GM21825 (cell line): ENCODE results near the gene PPARG.
"Not testable (repeated sequence)": the region's sequence is repeated elsewhere in the genome, so short reads cannot be mapped to it uniquely, and the experiment has no call there.

Source experiments
- ATAC-seq: cut with Tn5 transposase; IDR thresholded peaks from one replicate; pipeline ENCODE4 v1.9.1; 2021; ENCODE audit warnings: mild to moderate bottlenecking, moderate library complexity; ENCODE audit not compliant: unreplicated experiment

PPARG gene

GRCh38 chr3:12454816-12455121, 165.9 kb downstream of the PPARG start:
- ATAC-seq, result no peak

- ATAC-seq, result no peak
Observed at GRCh38 chr3:12455740-12456139, 166.9 kb downstream of the PPARG start.

DNA sequence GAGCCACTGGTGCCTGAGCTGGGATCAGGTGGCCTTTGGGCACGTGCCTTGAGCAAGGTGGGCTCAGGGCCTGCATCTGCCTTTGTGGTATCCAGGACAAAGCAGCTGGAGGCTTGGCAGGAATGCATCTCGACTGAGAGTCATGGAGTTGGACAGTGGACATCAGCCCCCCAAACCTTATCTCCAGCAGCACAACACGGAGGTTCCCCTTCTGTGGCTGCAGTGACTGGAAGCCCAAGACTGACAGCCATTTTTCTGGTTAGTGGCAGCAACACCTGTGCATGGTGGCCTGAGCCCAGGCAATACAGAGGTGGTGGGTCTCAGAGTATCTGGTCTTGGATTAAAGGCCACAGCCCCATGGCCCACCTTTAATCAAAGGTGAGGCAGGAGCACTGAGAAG, 167.6 kb downstream of the PPARG start:
- ATAC-seq, result no peak

- ATAC-seq, result not testable (repeated sequence)
Observed at GRCh38 chr3:12457380-12457779, 168.5 kb downstream of the PPARG start.

- no peak for ATAC-seq
Observed at GRCh38 chr3:12458901-12459300, 170.0 kb downstream of the PPARG start.

DNA sequence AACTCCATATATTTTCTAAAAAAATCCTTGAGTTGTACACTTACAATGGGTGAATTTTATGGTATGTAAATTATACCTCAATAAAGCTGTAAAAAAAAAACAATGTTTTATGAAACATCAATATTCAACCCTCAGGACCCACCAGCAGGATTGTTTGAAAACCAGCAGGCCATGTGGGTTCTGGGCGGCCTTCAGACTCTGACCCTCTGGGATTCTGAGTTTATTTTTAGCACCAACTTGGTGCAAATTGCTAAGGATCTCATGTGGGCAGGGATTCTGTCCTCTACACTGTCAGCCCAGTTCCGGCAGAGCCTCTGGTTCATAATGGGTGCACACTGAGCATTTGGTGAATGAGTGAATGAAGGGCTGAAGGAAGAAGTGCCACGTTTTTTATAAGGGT, 171.3 kb downstream of the PPARG start:
- ATAC-seq, result no peak

- no peak for ATAC-seq
Observed at GRCh38 chr3:12461097-12461649, 172.3 kb downstream of the PPARG start.

DNA sequence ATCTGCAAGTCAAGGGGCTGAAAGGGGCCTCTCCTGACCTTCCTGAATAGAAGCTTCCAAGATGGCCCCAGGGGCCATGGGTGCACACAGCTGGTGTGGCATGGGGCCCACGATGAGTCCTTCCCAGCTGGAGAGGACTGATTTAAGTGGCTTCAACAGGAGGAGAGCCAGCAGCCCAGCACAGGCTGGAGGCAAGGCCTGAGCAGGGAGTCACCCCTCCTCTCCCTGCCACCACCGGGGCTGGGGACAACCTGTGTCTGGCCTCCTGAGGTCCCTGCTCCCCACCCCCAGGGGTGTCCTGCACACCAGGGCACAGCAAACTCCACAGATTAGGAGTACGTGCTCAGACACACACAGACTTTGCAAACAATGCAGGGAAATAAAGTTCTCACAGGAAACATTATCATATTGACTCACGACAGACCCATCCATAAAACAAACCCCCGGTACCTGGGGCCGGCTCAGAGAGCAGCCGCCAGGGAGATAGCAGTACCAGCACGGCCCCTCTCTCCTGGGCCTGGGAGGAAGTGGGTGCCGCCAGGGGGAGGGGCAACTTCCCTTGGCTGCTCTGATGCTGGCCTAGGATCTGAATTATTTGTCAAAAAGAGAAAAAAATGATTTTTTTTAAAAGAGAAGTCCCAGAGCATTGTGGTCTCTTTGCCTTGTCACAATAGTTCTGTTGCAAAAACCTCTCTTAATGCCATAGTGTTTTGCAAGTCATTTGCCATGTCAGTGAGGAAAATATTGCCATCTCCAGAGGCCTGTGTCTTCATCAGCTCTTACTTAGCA, 173.5 kb downstream of the PPARG start:
- ATAC-seq, result no peak

- no peak for ATAC-seq
Observed at GRCh38 chr3:12463686-12464085, 174.8 kb downstream of the PPARG start.

DNA sequence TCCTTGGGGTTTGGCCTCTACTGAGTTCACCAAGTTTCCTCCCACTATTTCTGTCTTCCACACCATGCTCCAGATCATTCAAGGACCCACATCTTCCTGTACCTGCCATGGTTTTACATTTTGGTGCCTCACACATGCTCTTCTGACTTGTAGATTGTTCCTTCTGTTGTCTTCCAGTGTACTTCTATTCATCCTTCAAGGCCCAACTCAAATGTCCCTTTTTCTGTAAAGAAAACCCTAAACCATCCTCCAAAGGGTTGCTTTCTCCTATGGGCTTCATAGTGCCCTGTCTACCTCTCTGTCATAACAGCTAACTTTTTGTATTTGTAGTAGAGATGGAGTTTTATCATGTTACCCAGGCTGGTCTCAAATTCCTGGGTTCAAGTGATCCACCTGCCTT, 175.3 kb downstream of the PPARG start:
- ATAC-seq, result no peak

- ATAC-seq, result no peak
Observed at GRCh38 chr3:12465151-12465835, 176.4 kb downstream of the PPARG start.

DNA sequence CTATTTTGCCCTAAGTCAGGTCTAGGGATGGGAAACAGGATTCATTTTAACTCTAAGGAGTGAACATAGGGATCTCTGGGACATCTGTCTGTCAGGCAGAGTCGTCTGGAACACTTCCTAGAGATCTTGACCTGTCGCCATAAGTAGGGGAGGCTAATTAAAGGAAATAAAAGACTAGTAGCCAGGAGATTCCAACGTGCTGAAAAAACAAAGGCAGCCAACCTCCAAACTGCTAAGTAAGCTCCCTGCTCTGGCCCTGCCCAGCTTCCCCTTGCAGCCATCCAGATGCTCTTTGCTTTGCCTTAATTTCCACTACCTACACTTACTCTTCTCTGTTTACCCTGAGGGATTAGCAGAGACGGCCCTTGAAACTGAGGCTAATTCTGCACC, 177.0 kb downstream of the PPARG start:
- no peak for ATAC-seq

GRCh38 chr3:12467746-12468145, 178.9 kb downstream of the PPARG start:
- ATAC-seq, result no peak

DNA sequence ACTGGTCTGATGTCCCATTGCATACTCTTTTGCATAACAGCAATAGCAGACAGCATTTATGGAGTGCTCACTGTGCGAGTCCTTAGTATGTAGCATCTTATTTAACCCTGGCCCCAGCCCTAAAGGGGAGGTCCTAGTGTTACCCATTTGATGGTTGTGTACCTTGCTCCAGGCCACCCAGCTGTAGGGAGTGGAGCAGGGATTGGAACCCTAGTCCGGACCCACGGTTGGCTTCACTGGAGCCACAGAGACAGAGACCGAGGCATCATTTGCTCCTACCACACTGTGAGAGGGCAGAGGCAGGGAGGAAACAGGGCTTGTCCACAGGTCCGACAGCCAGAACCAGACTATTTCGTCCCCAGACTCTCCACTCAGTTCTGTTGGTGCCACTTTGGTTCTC, 179.4 kb downstream of the PPARG start:
- no peak for ATAC-seq

- no peak for ATAC-seq
Observed at GRCh38 chr3:12468757-12469156, 179.9 kb downstream of the PPARG start.

GRCh38 chr3:12469222-12469621, 180.4 kb downstream of the PPARG start:
- not testable (repeated sequence) for ATAC-seq

DNA sequence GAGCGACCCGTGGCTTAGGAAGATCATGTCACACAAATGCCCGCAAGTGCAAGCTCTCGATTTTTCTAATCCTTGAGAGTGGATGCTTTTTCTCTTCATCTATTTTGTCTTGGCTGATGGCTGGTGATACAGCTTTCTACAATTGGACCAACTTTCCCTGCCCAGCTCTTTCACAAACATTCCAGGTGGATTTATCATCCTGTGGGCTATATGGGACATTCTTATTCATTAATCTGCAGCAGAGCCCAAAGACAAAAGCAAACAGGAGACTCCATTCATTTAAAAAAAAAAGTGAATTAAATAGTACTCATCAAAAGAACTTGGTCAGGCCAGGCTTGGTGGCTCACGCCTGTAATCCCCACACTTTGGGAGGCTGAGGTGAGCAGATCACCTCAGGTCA, 181.2 kb downstream of the PPARG start:
- ATAC-seq, result no peak

- no peak for ATAC-seq
Observed at GRCh38 chr3:12470680-12471079, 181.8 kb downstream of the PPARG start.

DNA sequence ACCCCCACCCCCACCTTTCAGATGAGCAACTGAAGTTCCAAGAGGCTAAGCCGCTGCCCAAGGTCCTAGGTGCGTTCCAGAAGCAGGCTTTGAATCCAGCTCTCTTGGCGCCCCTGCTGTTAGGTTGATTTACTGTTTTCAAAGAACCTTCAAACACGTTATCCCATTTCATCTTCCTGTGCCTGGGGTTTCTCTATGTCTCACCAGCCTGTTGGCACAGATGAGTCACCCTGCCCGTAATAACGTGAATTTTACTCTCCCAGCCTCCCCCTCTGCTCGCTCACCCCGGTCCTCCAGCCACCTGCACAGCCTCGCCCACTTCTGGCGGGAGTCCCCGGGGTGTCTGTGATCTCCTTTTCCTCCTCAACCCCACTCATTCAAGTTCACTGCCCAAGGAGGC, 182.4 kb downstream of the PPARG start:
- no peak for ATAC-seq

GRCh38 chr3:12472000-12472610, 183.2 kb downstream of the PPARG start:
- ATAC-seq, result no peak

GRCh38 chr3:12472796-12473195, 183.9 kb downstream of the PPARG start:
- no peak for ATAC-seq

DNA sequence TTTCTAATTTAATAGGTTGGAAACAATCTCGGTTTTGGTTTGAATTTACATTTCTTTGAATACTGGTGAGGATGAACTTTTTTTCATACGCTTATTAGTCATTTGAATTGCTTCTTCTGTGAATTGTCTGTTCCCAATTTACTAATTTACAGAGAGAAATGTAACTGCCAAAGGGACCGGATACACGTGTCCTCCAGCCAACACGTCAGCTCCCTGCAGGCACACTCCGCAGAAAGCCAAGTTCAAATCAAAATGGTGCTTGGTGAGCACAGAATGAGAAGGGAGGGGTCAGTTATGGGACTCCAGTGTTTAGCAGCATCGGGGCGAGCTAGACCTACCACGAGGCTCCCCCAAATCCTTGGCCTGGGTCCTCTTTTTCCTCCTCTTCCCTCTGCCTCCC, 184.6 kb downstream of the PPARG start:
- ATAC-seq, result no peak
